ENCODE data around the gene HS6ST1. TPM values are rescaled to one million over a fixed set of nuclear protein-coding genes. Genes with fewer than 3 reads are reported as not detected.

HS6ST1 gene
- total RNA-seq, 1 experiment from 2014 or later = 22.0 TPM

DNA sequence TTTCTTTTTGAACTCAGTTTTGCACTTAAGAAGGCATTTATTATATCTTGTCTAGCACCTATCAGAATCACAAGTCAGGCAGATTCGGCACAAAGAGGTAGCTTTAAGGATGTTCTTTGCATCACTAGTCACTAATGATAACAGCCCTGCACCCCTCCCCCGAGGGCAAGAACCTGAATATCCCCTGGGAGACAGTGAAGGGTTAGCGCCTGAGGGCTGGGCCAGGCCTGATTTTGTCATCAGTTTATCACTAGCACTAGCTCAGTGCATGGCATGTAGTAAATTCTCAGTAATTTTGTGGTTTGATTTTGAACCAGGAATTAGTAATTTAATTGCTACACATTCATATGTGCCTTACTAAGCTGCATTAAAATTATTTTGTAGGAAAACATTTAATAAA, 23.9 kb upstream of the HS6ST1 start:
- POLR2A ChIA-PET = no interaction called here
- TF ChIP-seq, protein P1, sequence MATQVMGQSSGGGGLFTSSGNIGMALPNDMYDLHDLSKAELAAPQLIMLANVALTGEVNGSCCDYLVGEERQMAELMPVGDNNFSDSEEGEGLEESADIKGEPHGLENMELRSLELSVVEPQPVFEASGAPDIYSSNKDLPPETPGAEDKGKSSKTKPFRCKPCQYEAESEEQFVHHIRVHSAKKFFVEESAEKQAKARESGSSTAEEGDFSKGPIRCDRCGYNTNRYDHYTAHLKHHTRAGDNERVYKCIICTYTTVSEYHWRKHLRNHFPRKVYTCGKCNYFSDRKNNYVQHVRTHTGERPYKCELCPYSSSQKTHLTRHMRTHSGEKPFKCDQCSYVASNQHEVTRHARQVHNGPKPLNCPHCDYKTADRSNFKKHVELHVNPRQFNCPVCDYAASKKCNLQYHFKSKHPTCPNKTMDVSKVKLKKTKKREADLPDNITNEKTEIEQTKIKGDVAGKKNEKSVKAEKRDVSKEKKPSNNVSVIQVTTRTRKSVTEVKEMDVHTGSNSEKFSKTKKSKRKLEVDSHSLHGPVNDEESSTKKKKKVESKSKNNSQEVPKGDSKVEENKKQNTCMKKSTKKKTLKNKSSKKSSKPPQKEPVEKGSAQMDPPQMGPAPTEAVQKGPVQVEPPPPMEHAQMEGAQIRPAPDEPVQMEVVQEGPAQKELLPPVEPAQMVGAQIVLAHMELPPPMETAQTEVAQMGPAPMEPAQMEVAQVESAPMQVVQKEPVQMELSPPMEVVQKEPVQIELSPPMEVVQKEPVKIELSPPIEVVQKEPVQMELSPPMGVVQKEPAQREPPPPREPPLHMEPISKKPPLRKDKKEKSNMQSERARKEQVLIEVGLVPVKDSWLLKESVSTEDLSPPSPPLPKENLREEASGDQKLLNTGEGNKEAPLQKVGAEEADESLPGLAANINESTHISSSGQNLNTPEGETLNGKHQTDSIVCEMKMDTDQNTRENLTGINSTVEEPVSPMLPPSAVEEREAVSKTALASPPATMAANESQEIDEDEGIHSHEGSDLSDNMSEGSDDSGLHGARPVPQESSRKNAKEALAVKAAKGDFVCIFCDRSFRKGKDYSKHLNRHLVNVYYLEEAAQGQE (IDR thresholded peaks at IDR 0.05; ENCODE audit: insufficient read depth in 1 of 2, low read depth in 2 of 2, low read length in 1 of 2) = no peak
- TF ChIP-seq SIN3A (IDR thresholded peaks at IDR 0.05; ENCODE audit: borderline replicate concordance, insufficient read depth, low read depth, low read length) = no peak
- no peak for TF ChIP-seq TCF7L2 (IDR thresholded peaks at IDR 0.05; ENCODE audit: low read depth, low read length)
- TF ChIP-seq, protein P2, sequence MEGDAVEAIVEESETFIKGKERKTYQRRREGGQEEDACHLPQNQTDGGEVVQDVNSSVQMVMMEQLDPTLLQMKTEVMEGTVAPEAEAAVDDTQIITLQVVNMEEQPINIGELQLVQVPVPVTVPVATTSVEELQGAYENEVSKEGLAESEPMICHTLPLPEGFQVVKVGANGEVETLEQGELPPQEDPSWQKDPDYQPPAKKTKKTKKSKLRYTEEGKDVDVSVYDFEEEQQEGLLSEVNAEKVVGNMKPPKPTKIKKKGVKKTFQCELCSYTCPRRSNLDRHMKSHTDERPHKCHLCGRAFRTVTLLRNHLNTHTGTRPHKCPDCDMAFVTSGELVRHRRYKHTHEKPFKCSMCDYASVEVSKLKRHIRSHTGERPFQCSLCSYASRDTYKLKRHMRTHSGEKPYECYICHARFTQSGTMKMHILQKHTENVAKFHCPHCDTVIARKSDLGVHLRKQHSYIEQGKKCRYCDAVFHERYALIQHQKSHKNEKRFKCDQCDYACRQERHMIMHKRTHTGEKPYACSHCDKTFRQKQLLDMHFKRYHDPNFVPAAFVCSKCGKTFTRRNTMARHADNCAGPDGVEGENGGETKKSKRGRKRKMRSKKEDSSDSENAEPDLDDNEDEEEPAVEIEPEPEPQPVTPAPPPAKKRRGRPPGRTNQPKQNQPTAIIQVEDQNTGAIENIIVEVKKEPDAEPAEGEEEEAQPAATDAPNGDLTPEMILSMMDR (IDR thresholded peaks at IDR 0.05) = no peak
- no peak for TF ChIP-seq POLR2AphosphoS5 (IDR thresholded peaks at IDR 0.05; ENCODE audit: low read depth, low read length)
- H3K27ac ChIP-seq (ENCODE audit: low read length) = no peak overlapping the region
- in situ Hi-C loops (cut with HindIII; ENCODE audit: low pct_unique_long_range_greater_than_20kb, low sequenced_read_pairs) (no loop called here), intact Hi-C loops (cut with micrococcal nuclease; ENCODE audit: unreplicated experiment) (no loop called here)
- no peak overlapping the region for H3K4me3 ChIP-seq (ENCODE audit: low read depth in 2 of 2, low read length in 2 of 2)
- H3K9me3 ChIP-seq (ENCODE audit: control insufficient read depth, insufficient read depth, low read depth, low read length) = no peaks in the 10 kb centered on the region
- H3K4me1 ChIP-seq (ENCODE audit: control insufficient read depth, insufficient read depth, low read length) = peaks cover 4% of the 10 kb centered on the region
- H3K27me3 ChIP-seq (ENCODE audit: control insufficient read depth, insufficient read depth, low read length) = no peaks in the 10 kb centered on the region
- H3K36me3 ChIP-seq (ENCODE audit: control insufficient read depth, insufficient read depth, low read length) = no peaks in the 10 kb centered on the region
- BruUV-seq (replicated peaks) = no TSS peak
- DNase-seq (ENCODE audit: low read depth, low spot score) = no peak
- no peak for ATAC-seq
- CTCF ChIA-PET = no interaction called here

DNA sequence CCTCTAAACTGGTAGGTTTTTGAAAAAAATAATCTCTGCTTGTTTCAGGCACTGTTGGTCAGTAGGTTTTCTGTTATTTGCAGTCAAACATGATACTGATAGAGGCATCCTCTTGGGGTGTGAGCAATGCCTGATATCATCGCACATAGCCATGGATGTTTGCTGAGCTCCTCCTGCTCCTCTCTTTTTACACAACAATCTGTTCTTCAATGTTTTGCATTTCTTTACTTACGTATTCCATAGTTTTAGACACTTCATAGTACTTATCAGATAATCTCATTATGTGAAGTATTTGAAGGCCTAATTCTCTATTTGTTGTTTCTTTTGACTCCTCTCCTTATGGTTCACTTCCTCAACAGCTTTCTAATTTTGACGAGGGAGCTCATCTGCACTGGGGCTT, 23.0 kb upstream of the HS6ST1 start:
- intact Hi-C loops (cut with micrococcal nuclease; ENCODE audit: unreplicated experiment) = no loop called here
- BruUV-seq (replicated peaks) = no TSS peak
- in situ Hi-C loops (cut with HindIII; ENCODE audit: low pct_unique_long_range_greater_than_20kb, low sequenced_read_pairs) = no loop called here
- Histone ChIP-seq H3K36me3 (ENCODE audit: control insufficient read depth, insufficient read depth, low read length) (no peaks in the 10 kb centered on the region), H3K27ac (ENCODE audit: low read length) (no peak overlapping the region), H3K4me1 (ENCODE audit: control insufficient read depth, insufficient read depth, low read length) (no peaks in the 10 kb centered on the region), H3K9me3 (ENCODE audit: control insufficient read depth, insufficient read depth, low read depth, low read length) (no peaks in the 10 kb centered on the region; the same call in 1 of the 2 replicates), H3K27me3 (ENCODE audit: control insufficient read depth, insufficient read depth, low read length) (no peaks in the 10 kb centered on the region; the same call in 1 of the 2 replicates), H3K4me3 (ENCODE audit: low read depth in 2 of 2, low read length in 2 of 2) (no peak overlapping the region)
- TF ChIP-seq, protein P2 (IDR thresholded peaks at IDR 0.05) = no peak
- TF ChIP-seq TCF7L2 (IDR thresholded peaks at IDR 0.05; ENCODE audit: low read depth, low read length) = no peak
- TF ChIP-seq, protein P1 (IDR thresholded peaks at IDR 0.05; ENCODE audit: insufficient read depth in 1 of 2, low read depth in 2 of 2, low read length in 1 of 2) = no peak
- no peak for TF ChIP-seq SIN3A (IDR thresholded peaks at IDR 0.05; ENCODE audit: borderline replicate concordance, insufficient read depth, low read depth, low read length)
- no peak for TF ChIP-seq POLR2AphosphoS5 (IDR thresholded peaks at IDR 0.05; ENCODE audit: low read depth, low read length)
- ChIA-PET CTCF (no interaction called here), POLR2A (no interaction called here)
- no peak for ATAC-seq
- DNase-seq (ENCODE audit: low read depth, low spot score) = no peak

Data from Panc1 (cell line).